K562 (cell line): ENCODE results near the gene ATP6V0D1. TPM values are rescaled to one million over a fixed set of nuclear protein-coding genes. Genes with fewer than 3 reads are reported as not detected.

Experiments
- CEBPG ChIP-seq, 3 experiments: fragments of 200-800 bp in 1 of 3; sonication (Bioruptor generic) in 1 of 3; sonication (generic) in 1 of 3; formaldehyde crosslinking in 1 of 3; IDR thresholded peaks in 2 of 3; conservative IDR thresholded peaks in 1 of 3; 2 replicates each; pipeline versions ENCODE4 v1.6.1 to v1.8.0; 2016 to 2022; ENCODE audit warnings: missing compliant biosample characterization in 2 of 3, missing genetic modification characterization in 2 of 3, mild to moderate bottlenecking in 1 of 3, missing genetic modification reagents in 1 of 3
- CEBPZ ChIP-seq: fragments of 150-350 bp; IDR thresholded peaks from 2 replicates; pipeline ENCODE4 v1.6.1; 2014; ENCODE audit warnings: low read depth, mild to moderate bottlenecking, low read length, borderline replicate concordance
- ZBTB5 ChIP-seq: fragments of 450-650 bp; IDR thresholded peaks from 2 replicates; pipeline ENCODE4 v1.6.1; 2017; ENCODE audit warnings: antibody characterized with exemption
- ZNF354B ChIP-seq: fragments of 250-450 bp; sonication (Bioruptor Pico); IDR thresholded peaks from 2 replicates; pipeline ENCODE4 v1.4.0; 2020
- polyA plus RNA-seq, 8 experiments: library from polyadenylated mRNA; depleted of rRNA in 4 of 8; stranded (reverse) in 5 of 8; unstranded in 3 of 8; fragments of >200 nt; fragmentation: Nextera tagmentation in 2 of 8; fragmentation: Illumina TruSeq in 1 of 8; extraction: Ambion mirVana in 2 of 8; extraction: Trizol in 1 of 8; gene quantifications; 2 replicates each; pipeline versions ENCODE4 v1.2.1 to v1.2.3, GENCODE V29; 2011 to 2014; ENCODE audit warnings: inconsistent platforms in 1 of 8, missing spikeins in 1 of 8
- total RNA-seq, 7 experiments: library from RNA; depleted of rRNA in 6 of 7; stranded (reverse); fragments of >200 nt in 6 of 7; fragmentation: Illumina TruSeq in 2 of 7; extraction: Trizol in 2 of 7; gene quantifications; 2 replicates each; pipeline versions ENCODE4 v1.2.1 to v1.2.3, GENCODE V29; 2011 to 2021; ENCODE audit warnings: low replicate concordance in 1 of 7
- TF ChIP-seq, protein P1 (sequence below): sonication (generic); formaldehyde crosslinking; IDR thresholded peaks from 2 replicates; pipeline ENCODE4 v1.8.0; 2023; ENCODE audit warnings: mild to moderate bottlenecking, missing genetic modification reagents

Gene ATP6V0D1
- total and polyA plus RNA-seq, 9 of the 15 experiments (the other 6 are each of a cell fraction or from before 2014, with no cell fraction given) = 23.2 to 69.7 (median 45.6) TPM

DNA sequence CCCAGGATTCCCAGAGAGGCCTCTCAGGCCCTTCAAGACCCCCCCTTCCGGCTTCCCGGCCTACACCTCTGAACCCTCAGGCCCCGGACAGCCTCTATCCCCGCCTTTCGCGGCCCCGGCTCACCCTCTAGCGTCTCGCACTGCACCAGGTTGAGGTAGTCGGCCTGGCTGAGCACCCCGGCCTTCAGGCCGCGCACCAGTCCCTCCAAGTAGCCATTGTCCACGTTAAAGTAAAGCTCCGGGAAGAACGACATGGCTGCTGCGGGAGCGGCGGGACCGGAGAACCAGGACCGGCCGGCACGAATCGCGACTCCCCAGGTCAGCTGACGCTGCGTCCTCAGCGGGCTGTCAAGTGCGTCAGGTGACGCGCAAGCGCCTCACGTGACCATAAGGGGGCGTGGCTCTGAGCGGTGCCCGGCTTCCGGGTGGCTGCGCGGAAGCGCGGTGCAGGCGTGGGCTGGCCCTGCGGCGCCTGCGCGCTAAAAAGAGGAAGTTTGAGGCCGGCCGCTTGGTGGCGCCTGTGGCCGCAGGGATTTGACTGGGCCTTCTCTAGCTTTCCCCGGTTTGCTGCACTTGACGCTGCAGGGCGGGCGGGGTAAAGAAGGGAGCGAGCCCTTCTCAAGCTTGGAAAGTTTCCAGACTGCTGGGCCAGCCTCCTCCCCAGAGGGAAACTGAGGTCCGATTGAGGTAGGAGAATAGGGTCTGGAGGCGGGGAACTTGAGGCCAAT, at the start of gene ATP6V0D1 (continued):
- no peak for TF ChIP-seq CEBPZ
- TF ChIP-seq ZNF354B = no peak
- TF ChIP-seq CEBPG (CRISPR knock-in tag; IDR thresholded peaks at IDR 0.05) = no peak
- no peak for TF ChIP-seq CEBPG (tag; conservative IDR thresholded peaks at IDR 0.05 in 1 of 2, IDR thresholded peaks at IDR 0.05 in 1 of 2)
- TF ChIP-seq ZBTB5 = no peak
- TF ChIP-seq, protein P1, sequence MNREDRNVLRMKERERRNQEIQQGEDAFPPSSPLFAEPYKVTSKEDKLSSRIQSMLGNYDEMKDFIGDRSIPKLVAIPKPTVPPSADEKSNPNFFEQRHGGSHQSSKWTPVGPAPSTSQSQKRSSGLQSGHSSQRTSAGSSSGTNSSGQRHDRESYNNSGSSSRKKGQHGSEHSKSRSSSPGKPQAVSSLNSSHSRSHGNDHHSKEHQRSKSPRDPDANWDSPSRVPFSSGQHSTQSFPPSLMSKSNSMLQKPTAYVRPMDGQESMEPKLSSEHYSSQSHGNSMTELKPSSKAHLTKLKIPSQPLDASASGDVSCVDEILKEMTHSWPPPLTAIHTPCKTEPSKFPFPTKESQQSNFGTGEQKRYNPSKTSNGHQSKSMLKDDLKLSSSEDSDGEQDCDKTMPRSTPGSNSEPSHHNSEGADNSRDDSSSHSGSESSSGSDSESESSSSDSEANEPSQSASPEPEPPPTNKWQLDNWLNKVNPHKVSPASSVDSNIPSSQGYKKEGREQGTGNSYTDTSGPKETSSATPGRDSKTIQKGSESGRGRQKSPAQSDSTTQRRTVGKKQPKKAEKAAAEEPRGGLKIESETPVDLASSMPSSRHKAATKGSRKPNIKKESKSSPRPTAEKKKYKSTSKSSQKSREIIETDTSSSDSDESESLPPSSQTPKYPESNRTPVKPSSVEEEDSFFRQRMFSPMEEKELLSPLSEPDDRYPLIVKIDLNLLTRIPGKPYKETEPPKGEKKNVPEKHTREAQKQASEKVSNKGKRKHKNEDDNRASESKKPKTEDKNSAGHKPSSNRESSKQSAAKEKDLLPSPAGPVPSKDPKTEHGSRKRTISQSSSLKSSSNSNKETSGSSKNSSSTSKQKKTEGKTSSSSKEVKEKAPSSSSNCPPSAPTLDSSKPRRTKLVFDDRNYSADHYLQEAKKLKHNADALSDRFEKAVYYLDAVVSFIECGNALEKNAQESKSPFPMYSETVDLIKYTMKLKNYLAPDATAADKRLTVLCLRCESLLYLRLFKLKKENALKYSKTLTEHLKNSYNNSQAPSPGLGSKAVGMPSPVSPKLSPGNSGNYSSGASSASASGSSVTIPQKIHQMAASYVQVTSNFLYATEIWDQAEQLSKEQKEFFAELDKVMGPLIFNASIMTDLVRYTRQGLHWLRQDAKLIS = peak; percentile 24; the same call in 1 of the 2 replicates
